ENCODE measurements around the gene MEI4.

The MEI4 gene

GRCh38 chr6:77774457-77774856, 121.6 kb downstream of the MEI4 start:
- H3K4me3 ChIP-seq (ENCODE audit: low read length) = no peak overlapping the region
- TF ChIP-seq CTCF (conservative IDR thresholded peaks at IDR 0.05; ENCODE audit: low read length) = no peak
- DNase-seq (ENCODE audit: low read depth) = no peak

- TF ChIP-seq CTCF (conservative IDR thresholded peaks at IDR 0.05; ENCODE audit: low read length) = no peak
- H3K4me3 ChIP-seq (ENCODE audit: low read length) = no peak overlapping the region
- DNase-seq (ENCODE audit: low read depth) = no peak
These were observed 123.6 kb downstream of the MEI4 start for GRCh38 chr6:77776441-77776840.

GRCh38 chr6:77778527-77778926, 125.7 kb downstream of the MEI4 start:
- TF ChIP-seq CTCF (conservative IDR thresholded peaks at IDR 0.05; ENCODE audit: low read length) = no peak
- no peak for DNase-seq (ENCODE audit: low read depth)
- no peak overlapping the region for H3K4me3 ChIP-seq (ENCODE audit: low read length)

- TF ChIP-seq CTCF (conservative IDR thresholded peaks at IDR 0.05; ENCODE audit: low read length) = no peak
- H3K4me3 ChIP-seq (ENCODE audit: low read length) = no peak overlapping the region
- no peak for DNase-seq (ENCODE audit: low read depth)
These were observed 134.2 kb downstream of the MEI4 start for GRCh38 chr6:77786935-77787629.

GRCh38 chr6:77796824-77797809, 144.3 kb downstream of the MEI4 start:
- DNase-seq (ENCODE audit: low read depth) = no peak
- no peak overlapping the region for H3K4me3 ChIP-seq (ENCODE audit: low read length)
- TF ChIP-seq CTCF (conservative IDR thresholded peaks at IDR 0.05; ENCODE audit: low read length) = no peak

- no peak for TF ChIP-seq CTCF (conservative IDR thresholded peaks at IDR 0.05; ENCODE audit: low read length)
- no peak overlapping the region for H3K4me3 ChIP-seq (ENCODE audit: low read length)
- DNase-seq (ENCODE audit: low read depth) = no peak
These were observed 159.5 kb downstream of the MEI4 start for GRCh38 chr6:77812304-77812703.

Measured in AG10803 (cell line).